NCI-H146 treated with DMSO at 0.1 percent for 48 hours (cell line): ENCODE measurements around the gene MGLL.
A peak's percentile ranks its signal among the peaks of the same experiment; 100 is the strongest.
"Not testable (repeated sequence)": the region's sequence is repeated elsewhere in the genome, so short reads cannot be mapped to it uniquely, and the experiment has no call there.

Source experiments
- DNase-seq: peaks from one replicate; lab custom pipeline; 2025; ENCODE audit not compliant: unreplicated experiment; lab: John Stamatoyannopoulos, UW

Gene MGLL

DNA sequence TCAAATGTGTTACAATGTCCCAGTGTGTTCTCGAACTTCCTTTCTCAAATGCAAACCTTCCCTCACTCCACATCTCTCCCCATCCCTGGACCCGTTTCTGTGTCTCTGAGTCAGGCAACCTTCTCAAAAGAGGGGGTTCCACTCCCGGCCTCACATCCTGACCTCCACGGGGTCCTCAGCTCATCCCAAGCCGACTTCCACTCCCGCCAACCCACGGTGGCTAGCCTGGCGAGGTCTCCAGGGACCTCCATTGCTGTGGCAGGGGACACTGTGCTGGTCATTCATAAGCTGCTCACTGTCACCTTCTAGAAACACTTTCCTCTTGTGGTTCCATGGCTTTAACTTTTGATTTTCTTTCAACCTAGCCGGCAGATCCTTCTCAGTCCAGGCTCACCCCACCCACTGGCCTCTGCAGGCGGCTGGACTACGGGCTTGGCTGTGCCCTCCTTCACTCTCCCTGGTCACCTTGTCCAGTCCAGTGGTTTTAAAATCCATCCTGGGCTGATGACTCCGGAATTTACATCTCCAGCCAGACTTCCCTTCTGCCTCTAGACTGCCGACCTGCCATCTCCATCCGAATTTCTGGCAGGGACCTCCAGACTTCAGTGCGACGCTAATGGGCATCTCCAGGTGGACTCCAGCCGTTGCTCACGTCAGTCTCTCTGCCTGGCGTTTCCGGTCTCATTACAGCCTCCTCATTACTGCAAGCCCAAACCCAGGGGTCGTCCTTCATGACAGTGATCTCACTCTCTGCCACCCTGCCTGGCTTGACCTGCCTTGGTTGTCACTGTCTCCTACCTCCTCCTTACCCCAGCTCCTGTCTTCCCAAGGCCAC is 129.6 kb downstream of the MGLL start:
- DNase-seq = no peak

DNA sequence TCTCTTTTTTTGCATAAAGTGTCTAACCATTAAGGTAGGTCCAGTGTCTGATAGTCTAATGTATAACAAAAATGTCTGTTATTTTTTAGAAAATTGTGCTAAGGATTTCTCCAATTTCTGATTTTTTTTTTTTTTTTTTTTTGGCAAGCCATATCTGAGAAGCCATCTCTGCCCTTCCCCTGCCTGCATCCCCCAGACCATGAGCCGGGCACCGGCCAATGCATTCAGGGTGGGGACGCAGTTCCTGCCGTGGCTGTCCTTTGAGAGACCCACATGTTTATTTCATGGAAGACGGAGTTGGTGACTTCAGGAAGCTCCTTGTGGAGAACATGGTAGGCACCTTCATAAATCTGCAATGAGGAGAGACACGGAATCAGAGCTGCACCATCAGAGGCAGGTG is 130.3 kb downstream of the MGLL start:
- DNase-seq = no peak

- DNase-seq = no peak
These were observed 130.8 kb downstream of the MGLL start for GRCh38 chr3:127691489-127691888.

- DNase-seq = no peak
These were observed 131.4 kb downstream of the MGLL start for GRCh38 chr3:127690823-127691452.

DNA sequence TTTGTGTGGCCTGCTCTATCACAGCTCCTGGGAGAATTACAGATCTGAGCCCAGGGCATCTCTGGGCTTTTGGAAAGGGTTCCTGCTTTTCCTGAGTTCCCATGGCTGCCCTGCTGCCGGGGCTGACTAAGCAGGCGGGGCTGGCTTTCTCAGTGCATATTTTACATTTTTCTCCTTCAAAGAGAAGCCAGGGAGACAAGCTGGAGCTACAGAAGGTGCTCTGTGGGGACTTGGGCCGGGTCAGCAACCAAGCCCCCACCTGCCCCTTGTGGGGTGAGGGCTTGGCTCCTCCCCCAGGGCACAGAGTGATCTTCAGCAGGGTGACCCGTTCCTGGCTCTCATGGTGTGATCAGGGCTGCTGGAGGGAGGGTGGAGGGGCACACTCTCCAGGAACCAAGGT is 132.2 kb downstream of the MGLL start:
- DNase-seq = no peak

- DNase-seq = no peak
These were observed 133.0 kb downstream of the MGLL start for GRCh38 chr3:127689266-127689860.

- peak; percentile 77 for DNase-seq
These were observed 133.7 kb downstream of the MGLL start for GRCh38 chr3:127688416-127689265.

GRCh38 chr3:127688022-127688415 is 134.3 kb downstream of the MGLL start:
- DNase-seq = no peak

DNA sequence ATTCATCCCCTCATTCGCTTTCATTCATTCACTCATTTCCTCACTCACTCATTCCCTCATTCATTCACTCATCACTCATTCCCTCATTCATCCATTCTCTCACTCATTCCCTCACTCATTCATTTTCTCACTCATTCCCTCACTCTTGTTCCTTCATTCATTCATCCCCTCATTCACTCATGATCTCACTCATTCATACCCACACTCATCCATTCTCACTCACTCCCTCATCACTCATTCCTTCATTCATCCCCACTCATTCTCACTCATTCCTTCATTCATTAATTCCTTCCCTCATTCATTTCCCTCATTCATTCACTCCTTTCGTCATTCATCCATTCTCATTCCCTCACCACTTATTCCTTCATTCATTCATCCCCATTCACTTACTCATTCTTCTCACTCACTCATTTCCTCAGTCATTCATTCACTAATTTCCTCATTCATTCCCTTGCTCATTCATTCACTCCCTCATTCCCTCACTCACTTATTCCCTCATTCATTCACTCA is 135.0 kb downstream of the MGLL start:
- no peak for DNase-seq

DNA sequence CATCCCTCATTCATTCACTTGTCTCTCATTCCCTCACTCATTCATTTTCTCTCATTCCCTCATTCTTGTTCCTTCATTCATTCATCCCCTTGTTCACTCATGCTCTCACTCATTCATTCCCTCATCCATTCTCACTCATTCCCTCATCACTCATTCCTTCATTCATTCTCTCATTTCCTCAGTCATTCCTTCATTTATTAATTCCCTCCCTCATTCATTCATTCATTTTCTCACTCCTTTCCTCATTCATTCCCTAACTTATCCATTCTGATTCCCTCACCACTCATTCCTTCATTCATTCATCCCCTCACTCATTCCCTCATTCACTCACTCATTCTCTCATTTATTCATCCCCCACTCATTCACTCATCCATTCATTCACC is 135.8 kb downstream of the MGLL start:
- no peak for DNase-seq

DNA sequence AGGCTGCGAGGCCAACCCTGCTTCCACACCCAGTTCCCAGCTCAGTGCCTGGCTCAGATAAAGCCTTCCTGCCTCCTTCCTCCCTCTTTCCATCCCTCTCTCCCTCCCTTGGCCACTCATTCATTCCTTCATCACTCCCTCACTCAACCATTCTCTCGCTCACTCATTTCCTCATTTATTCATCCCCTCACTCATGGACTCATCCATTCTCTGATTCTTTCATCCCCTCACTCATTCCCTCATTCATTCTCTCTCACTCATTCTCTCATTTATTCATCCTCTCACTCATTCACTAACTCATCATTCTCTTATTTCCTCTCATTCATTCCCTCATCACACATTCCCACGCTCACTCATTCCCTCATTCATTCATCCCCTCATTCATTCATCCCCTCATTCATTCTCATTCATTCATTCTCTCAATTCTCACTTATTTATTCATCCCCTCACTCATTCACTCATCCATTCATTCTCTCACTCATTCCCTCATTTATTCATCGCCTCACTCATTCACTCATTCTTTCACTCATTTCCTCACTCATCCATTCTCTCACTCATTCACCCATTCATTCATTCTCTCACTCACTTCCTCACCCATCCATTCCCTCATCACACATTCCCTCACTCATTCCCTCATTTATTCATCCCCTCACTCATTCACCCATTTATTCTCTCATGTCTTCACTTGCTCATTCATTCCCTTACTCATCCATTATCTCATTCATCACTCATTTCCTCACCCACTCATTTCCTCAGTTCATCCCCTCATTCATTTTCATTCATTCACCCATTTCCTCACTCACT is 136.4 kb downstream of the MGLL start:
- DNase-seq = no peak

- DNase-seq = no peak
These were observed 137.2 kb downstream of the MGLL start for GRCh38 chr3:127684871-127685707.

DNA sequence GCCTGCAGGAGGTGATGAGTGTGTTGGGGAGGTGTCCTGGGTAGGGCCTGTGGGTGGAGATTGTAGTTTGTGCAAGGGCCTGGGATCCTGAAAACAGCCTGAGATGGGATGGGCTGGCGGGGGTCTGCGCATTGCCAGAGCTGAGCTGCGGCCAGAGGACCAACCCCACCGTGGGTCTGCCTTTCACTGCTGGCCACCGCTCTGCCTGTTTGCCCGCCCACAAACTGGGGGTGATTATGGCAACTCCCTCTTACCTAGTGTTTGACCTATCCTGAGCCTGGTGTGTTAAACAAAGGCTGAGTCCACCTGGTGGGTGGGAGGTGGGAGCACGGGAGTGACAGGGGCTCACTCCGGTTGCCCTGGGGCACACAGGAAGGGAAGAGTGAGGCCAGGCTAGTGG is 139.8 kb downstream of the MGLL start:
- peak; percentile 10 for DNase-seq

DNA sequence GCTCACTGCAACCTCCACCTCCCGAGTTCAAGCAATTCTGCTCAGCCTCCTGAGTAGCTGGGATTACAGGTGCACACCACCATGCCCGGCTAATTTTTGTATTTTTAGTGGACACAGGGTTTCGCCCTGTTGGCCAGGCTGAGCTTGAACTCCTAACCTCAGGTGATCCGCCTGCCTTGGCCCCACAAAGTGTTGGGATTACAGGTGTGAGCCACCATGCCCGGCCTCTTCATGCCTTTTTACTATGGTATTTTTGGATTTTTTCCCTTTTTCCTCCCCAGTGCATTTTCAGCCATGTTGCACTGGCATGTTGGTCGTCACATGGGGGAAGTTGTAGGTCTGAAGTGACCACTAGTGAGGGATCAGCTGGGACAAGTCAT is 140.2 kb downstream of the MGLL start:
- not testable (repeated sequence) for DNase-seq

GRCh38 chr3:127680798-127681221 is 141.5 kb downstream of the MGLL start:
- no peak for DNase-seq

GRCh38 chr3:127680146-127680661 is 142.1 kb downstream of the MGLL start:
- DNase-seq = no peak

GRCh38 chr3:127679534-127680145 is 142.7 kb downstream of the MGLL start:
- no peak for DNase-seq

DNA sequence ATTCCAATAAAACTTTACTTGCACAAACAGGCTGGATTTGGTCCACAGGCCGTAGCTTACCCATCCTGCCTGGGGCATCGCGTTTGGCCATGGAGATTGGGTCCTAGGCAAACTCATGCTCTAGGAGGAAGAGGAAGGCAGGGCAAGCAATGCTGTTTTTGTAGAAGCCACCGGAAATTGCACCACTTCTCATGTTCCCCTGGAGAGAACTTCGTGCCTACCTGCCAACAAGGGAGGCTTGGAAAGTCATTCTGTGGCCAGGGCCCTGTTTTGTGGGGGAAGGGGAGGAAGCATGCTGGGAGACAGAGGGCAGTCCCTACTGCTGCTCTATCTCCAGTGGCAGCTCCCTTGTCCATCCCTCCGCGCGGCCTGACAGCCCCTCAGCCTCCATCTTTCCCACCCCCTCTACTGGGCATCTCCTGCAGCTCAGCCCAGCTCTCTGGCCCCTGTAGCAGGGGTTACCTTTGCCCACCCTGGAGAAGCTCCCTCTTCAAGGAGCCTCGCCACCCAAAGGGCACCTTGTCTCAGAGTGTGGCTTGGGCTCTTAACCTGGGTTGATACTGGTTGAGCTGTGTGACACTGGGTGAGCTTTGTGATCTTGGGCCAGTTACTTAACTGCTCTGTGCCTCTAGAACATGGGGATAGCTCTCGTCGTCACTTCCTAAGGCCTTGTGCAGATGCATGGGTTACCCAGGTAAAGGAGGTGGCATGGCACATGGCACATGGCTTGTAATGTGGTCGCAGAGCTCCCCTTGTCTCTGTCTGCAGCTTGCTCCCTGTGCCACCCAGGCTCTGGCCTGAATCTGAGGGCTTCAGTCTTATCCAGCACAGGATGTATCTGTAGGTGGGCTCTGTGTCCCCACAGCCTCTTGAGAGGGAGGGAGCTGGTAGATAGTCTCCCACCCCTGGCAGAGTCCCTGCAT is 143.4 kb downstream of the MGLL start:
- no peak for DNase-seq
